HG03442 (cell line): ENCODE results near the gene ARHGAP26.

ENCODE experiments used
- ATAC-seq: cut with Tn5 transposase; IDR thresholded peaks from one replicate; pipeline ENCODE4 v1.9.1; 2021; ENCODE audit warnings: mild to moderate bottlenecking, moderate library complexity; ENCODE audit not compliant: unreplicated experiment

The ARHGAP26 gene

GRCh38 chr5:142869886-142870285, 99.7 kb downstream of the ARHGAP26 start:
- ATAC-seq: no peak

DNA sequence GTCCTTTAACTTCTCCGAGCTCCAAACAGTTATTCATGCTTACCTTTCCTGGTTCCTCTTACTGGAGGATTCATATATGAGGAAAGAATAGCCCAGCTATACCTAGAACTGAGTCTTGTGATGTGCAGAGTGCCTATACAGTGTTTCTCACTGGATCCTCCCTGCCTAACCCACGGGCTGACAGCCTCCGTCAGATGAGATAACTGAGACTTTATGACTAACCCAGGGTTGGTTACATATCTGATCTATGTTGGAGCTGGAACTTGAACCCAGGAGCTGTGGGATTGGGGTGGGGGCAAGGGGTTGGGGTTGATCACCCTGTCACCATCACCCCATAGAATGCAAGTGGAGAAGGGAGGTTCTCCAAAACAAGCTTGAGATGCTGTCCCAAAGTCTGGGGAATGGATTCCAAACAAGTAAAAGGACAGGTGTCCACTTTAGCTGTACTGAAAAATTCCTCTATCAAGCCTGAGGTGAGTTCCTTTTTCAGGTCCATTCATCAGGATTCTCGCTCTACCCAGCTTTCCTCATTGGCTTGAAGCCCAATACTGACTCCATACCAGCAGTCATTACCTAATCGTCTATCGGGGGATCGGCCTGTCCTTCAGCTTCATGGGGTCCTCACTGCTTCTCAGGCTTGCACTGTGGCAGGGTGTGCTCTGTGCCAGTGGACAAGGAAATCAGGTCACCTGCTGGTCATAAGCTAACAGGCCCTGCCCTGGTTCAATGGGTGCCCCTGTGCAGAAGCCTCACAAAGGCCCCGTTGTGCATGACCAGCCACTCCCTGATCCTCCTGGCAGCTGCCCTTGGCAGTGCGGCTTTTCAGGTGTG, 100.6 kb downstream of the ARHGAP26 start:
- ATAC-seq: no peak

DNA sequence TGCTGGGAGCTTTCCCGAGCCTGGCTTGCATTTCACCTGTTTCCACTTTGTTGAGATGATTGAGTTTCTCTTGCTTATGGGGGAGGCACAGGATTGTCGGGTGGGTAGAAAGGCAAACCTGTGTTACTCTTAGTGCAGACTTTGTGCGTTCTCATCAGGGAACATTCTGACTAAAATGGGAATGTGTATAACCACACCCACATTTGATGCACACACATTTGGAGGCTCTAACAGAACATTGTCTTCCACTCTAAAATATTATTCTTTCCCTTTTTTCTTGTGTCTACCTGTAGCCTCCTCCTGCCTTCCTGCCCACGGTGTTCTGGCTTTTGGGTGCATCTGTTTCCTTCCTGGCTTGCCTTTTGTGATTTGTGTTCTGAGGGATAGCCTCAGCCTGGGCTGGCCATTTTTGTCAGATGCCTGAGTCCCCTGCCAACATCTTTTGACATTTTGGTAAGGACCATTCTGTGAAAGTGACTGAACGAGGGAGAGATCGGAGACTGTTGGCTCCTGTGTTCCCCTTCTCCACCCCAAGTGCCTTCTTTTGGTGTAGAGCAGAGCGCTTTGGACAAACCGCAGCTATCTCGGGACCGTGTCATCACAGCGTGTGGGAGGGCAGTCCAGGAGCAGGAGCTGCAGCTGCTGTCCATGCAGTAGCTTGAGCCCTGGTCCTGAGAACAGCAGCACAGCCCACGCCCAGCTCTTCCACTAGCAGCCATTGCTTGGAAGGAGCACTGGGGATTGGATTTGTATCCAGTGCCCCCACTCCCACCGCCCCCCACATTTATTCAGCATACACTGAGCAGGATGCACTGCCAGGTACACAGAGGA, 101.4 kb downstream of the ARHGAP26 start:
- no peak for ATAC-seq

- ATAC-seq: no peak
Observed at GRCh38 chr5:142872217-142872616, 102.0 kb downstream of the ARHGAP26 start.

GRCh38 chr5:142872795-142873194, 102.6 kb downstream of the ARHGAP26 start:
- no peak for ATAC-seq

DNA sequence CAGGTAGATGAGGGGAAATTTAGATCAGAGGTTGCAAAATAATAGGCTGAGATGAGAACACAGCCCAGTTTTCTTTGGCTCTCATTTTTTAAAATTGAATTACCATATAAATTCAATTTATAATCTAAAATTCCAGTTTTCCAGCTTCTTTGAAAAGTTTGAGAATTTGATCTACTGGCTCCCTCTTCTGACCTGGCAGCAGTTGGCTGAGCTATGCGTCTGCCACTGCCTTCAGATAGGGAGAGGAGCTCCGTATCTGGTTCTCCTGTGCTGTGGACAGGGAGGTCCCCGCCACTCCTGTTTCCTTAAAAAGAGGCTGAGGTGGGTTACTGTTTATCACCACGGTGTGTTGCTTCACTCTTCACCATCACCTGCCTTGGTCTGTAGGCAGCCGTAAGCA, 103.7 kb downstream of the ARHGAP26 start:
- ATAC-seq: no peak

DNA sequence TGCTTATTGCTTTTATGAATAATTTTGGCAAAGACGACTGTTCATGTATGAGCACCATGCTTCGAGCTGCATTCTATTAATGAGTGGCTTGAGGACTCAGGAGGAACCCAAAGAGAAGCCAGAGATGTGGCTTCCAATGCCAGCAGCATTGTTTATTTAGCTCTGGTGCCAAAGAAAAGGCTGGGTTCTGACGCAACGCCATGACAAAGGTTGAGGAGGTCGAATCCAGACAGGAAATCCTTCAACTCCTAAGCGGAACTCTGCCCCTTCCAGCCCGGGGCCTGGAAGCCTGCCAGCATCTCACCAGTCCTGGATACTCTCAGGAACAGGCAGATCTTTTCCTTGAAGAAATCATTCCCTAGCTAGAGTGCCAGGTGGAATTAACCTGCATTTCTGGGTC, 104.4 kb downstream of the ARHGAP26 start:
- ATAC-seq: no peak

DNA sequence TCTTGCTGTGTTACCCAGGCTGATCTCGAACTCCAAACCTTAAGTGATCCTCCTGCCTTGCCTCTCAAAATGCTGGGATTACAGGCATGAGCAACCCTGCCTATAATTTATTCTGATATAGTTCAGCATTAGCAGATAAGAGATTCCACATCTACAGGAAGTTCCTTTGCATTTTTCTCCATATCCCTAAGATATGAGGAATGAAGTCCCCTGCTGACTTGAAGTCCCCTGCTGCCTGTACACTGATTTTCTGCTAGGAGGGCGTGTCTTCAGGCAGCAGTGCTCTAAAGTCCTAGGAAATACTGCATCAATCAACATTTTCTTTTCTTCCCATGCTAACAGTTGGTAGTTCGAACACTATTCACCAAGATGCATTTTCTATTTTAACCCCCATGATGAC, 105.8 kb downstream of the ARHGAP26 start:
- no peak for ATAC-seq

GRCh38 chr5:142876817-142877216, 106.6 kb downstream of the ARHGAP26 start:
- ATAC-seq: no peak

- no peak for ATAC-seq
Observed at GRCh38 chr5:142878111-142878510, 107.9 kb downstream of the ARHGAP26 start.

- no peak for ATAC-seq
Observed at GRCh38 chr5:142878638-142879037, 108.5 kb downstream of the ARHGAP26 start.

DNA sequence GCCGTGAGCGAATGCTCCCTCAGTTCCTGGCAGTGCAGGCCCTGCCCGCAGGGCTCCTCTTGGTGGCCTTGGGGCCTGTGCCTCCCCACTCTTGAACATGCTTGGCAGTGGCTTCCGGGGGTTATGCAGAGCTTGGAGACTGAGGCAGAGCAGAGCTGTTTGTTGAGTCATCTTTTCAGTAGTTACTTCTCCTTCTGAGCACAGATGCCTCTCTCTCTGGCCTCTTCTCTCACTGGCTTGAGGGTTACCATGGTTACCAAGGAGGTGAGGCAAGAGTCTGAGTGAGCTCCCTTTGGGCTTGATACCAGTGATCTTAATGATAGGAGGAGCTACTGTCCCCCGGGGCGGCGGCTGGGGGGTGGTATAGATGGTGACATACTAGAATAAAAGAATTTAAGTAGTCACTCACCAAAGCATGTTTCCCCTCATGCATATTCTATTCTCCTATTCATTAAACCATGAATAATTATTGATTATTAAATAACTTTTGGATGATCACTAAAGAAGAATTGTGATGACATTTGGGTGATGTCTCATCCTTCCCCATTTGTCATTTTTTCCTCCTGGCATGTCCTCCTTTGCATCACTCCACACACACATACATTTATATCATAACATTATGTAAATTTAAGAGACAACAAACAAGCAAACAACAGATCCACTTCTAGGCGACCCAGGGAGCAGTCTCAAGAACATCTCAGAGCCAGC, 111.1 kb downstream of the ARHGAP26 start:
- ATAC-seq: peak; percentile 43

DNA sequence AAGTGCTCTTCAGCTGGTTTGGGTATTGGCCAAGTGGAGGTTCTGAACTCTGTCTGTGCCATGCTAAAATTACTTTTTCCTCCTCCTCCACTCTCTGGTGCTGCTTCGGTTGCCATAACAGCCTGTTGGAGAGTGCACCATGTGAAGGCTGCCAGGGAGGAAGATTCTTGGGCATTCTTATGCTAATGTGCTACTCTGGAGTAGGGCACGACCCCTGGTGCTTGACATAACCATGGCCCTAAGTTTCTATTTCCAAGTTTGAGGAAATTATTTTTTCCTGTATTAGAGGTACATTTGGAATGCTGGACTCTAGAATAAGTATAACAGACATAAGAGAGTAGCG, 111.6 kb downstream of the ARHGAP26 start:
- ATAC-seq: no peak

DNA sequence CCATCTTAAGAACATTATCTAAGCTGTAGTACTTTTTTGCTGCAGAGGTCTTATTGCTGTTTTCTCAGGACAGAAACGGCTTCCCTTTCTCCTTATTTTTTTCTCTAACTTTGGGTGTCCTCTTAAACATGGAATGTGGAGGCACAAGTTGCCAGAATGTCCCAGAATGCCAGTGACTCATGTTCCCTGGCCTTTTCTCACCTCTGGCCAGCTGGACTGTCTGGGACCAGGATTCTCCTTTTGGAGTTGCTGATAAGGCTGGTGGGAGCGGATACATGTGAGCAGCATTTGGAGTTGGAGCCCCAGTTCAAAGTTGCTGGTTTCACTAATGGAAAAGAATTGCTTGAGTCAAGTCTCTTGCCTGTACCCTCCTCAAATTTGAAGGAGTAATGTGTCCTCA, 112.8 kb downstream of the ARHGAP26 start:
- no peak for ATAC-seq

DNA sequence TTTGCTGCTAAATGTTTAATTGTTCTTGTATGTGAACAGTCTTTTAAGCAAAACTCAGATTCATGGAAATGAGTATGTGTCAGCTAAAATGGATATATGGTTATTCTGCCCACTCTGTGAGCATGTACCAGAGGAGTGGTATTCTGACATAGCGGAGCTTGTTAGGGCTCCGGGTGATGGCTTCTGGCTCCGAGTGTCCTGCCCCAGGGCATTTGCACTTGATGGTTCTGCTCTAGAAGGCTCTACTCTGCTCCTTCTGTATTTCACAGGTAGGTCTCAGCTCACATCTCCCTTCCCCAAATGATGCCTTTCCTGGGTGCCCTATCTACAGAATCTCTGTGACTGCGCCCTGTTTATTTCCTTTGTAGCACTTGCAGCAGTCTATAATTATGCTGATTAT, 113.3 kb downstream of the ARHGAP26 start:
- no peak for ATAC-seq

DNA sequence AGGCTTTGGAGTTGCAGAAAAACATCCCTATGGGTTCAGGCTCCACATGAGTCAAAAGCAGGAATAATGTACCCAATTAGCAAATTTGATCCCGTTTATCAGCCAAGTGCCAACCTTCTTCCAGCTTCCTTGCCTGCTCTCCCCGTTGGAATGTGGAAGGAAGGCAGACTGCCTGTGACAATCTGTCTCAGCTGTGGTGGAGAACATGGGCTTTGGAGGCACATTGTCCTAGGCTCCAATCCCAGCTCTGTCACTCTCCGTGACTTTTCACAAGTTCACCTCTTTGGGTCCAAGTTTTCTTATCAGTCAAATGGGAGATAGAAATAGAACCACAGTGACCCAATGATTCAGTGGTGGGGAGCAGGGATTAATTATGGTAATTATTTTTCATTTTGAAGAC, 113.9 kb downstream of the ARHGAP26 start:
- ATAC-seq: no peak

DNA sequence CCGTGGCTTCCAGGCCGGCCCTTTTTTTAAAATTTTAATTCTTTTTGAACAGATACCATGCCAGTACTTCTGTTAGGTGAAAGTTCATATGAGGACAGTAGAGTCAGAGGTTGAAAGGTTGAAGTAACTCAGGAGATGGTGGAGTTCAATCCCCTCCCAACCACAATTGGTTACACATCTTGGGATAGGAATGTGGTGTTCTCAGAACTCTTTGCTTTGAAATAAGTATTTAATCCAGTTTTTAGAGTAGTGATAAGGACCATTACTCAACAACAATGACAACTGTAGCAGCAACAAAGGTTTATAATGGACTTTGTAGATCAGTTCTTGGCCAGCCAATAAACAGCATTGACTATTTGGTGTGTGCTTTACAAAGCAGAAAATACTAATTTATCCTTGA, 116.0 kb downstream of the ARHGAP26 start:
- ATAC-seq: no peak

- ATAC-seq: no peak
Observed at GRCh38 chr5:142886956-142887355, 116.8 kb downstream of the ARHGAP26 start.

DNA sequence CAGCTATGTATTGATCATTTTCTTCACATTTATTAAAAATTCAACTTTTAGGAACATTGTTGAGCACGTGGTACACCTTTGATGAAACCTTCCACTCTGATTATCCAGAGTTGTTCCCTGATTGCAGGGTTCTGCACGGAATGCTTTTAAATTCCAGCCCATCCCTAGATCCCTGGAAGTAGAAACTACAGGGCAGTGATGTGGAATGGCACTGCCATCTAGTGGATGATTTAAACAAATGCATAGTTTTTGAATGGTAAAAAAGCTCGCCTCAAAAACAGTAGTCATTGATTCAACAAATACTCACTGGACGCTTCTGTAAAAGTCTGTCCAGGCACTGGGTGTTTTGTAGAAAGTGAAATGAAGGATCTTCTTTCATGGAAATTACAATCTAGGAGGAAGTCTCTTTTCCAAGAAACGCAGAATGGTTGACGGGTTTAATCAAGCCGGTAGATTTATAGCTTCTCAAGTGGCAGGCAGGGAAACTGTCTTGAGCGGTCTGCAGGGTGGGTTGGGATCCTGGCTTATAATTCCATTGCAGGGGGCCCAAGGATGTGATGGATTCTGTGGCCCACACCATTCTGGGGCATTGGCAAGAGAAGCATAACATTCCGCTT, 118.4 kb downstream of the ARHGAP26 start:
- ATAC-seq: no peak

GRCh38 chr5:142892021-142892420, 121.8 kb downstream of the ARHGAP26 start:
- ATAC-seq: no peak

GRCh38 chr5:142894315-142894714, 124.1 kb downstream of the ARHGAP26 start:
- no peak for ATAC-seq
